Keratinocyte (primary cell): ENCODE data around the gene PRSS8. TPM values are rescaled to one million over a fixed set of nuclear protein-coding genes. Genes with fewer than 3 reads are reported as not detected.

Source experiments
- DNase-seq: peaks from one replicate; pipeline ENCODE4 v3.0.0-alpha.2; 2011; ENCODE audit warnings: low read depth, missing footprints, low spot score
- FAIRE-seq: peaks from 2 replicates; lab custom pipeline; 2011; peaks lifted over from hg19 to GRCh38; lab: Jason Lieb, UNC
- H2AFZ ChIP-seq: 2 replicates; pipeline ENCODE4 v1.6.0; 2012; ENCODE audit warnings: low read length, control low read depth, inconsistent platforms; ENCODE audit not compliant: control insufficient read depth
- H3K27ac ChIP-seq: 2 replicates; pipeline ENCODE4 v1.5.1; 2011; ENCODE audit warnings: low read length; ENCODE audit not compliant: control insufficient read depth, insufficient read depth
- H3K27me3 ChIP-seq: 3 replicates; pipeline ENCODE4 v1.6.0; 2011; ENCODE audit warnings: low read length; ENCODE audit not compliant: control insufficient read depth, insufficient read depth; ENCODE audit errors: extremely low read depth
- H3K36me3 ChIP-seq, 2 experiments: 2 replicates in 1 of 2; 3 replicates in 1 of 2; pipeline ENCODE4 v1.5.1; 2011; ENCODE audit warnings: low read length in 2 of 2, mild to moderate bottlenecking in 1 of 2; ENCODE audit not compliant: control insufficient read depth in 2 of 2, insufficient read depth in 2 of 2; ENCODE audit errors: extremely low read depth in 1 of 2
- H3K4me1 ChIP-seq: 3 replicates; pipeline ENCODE4 v1.5.1; 2011; ENCODE audit warnings: low read length; ENCODE audit not compliant: control insufficient read depth, insufficient read depth; ENCODE audit errors: extremely low read depth
- H3K4me2 ChIP-seq: 3 replicates; pipeline ENCODE4 v1.6.0; 2011; ENCODE audit warnings: low read depth, low read length; ENCODE audit not compliant: control insufficient read depth, insufficient read depth; ENCODE audit errors: extremely low read depth
- H3K4me3 ChIP-seq, 3 experiments: fragments of 200-600 bp in 1 of 3; sonication (generic) in 1 of 3; 2 replicates in 2 of 3; 3 replicates in 1 of 3; pipeline ENCODE4 v1.5.1; 2011 to 2016; ENCODE audit warnings: low read length in 3 of 3, mild to moderate bottlenecking in 3 of 3, control low read depth in 2 of 3, inconsistent platforms in 1 of 3, low read depth in 1 of 3, mixed read lengths in 1 of 3, mixed run types in 1 of 3, moderate library complexity in 1 of 3; ENCODE audit not compliant: control insufficient read depth in 2 of 3, insufficient read depth in 2 of 3; ENCODE audit errors: extremely low read depth in 1 of 3
- H3K79me2 ChIP-seq: 2 replicates; pipeline ENCODE4 v1.6.0; 2012; ENCODE audit warnings: low read length; ENCODE audit not compliant: control insufficient read depth, insufficient read depth
- H3K9ac ChIP-seq: 3 replicates; pipeline ENCODE4 v1.6.0; 2011; ENCODE audit warnings: low read length; ENCODE audit not compliant: control insufficient read depth, insufficient read depth; ENCODE audit errors: extremely low read depth
- H3K9me1 ChIP-seq: 3 replicates; pipeline ENCODE4 v1.6.0; 2011; ENCODE audit warnings: low read length; ENCODE audit not compliant: control insufficient read depth, insufficient read depth; ENCODE audit errors: extremely low read depth
- H3K9me3 ChIP-seq: 2 replicates; pipeline ENCODE4 v1.5.1; 2012; ENCODE audit warnings: low read depth, low read length; ENCODE audit not compliant: control insufficient read depth
- H4K20me1 ChIP-seq: 3 replicates; pipeline ENCODE4 v1.6.0; 2011; ENCODE audit warnings: low read length; ENCODE audit not compliant: control insufficient read depth, insufficient read depth; ENCODE audit errors: extremely low read depth
- CTCF ChIP-seq, 3 experiments: IDR thresholded peaks in 1 of 3; conservative IDR thresholded peaks in 1 of 3; optimal IDR thresholded peaks in 1 of 3; 2 replicates in 2 of 3; 3 replicates in 1 of 3; pipeline versions ENCODE3 to v1.5.1; 2011; ENCODE audit warnings: low read length in 3 of 3, mild to moderate bottlenecking in 3 of 3, moderate library complexity in 2 of 3, control low read depth in 1 of 3, inconsistent platforms in 1 of 3; ENCODE audit not compliant: insufficient read depth in 2 of 3; ENCODE audit errors: extremely low read depth in 1 of 3
- EZH2 ChIP-seq: IDR thresholded peaks from one replicate; pipeline ENCODE4 v1.6.1; 2012; ENCODE audit warnings: inconsistent platforms, mild to moderate bottlenecking, low read length, moderate library complexity
- dilution Hi-C: fragments of 300-500 bp; cut with MboI; formaldehyde crosslinking; loops from one replicate; pipeline ENCODE4 v1.7.0; 2020; ENCODE audit warnings: low sequenced_read_pairs; ENCODE audit not compliant: extremely low pct_ligation_motif_present
- polyA plus RNA-seq, 5 experiments: library from polyadenylated mRNA; depleted of rRNA in 3 of 5; stranded (reverse) in 3 of 5; stranded (forward) in 1 of 5; unstranded in 1 of 5; fragments of >200 nt; gene quantifications; 1 replicate in 1 of 5; 2 replicates in 3 of 5; 3 replicates in 1 of 5; pipeline versions ENCODE4 v1.2.1 to v1.2.3, GENCODE V29; 2011 to 2012; ENCODE audit warnings: missing spikeins in 2 of 5, low read depth in 1 of 5, low replicate concordance in 1 of 5

The PRSS8 gene
- polyA plus RNA-seq, 1 donor (not counting 4 experiments of a cell fraction or from before 2014, with no cell fraction given), result 31.2 TPM

- Histone ChIP-seq H3K27me3 (no peaks in the 10 kb centered on the region), H3K9me3 (no peaks in the 10 kb centered on the region), H3K4me1 (peaks cover 18% of the 10 kb centered on the region), H3K4me2 (no peak overlapping the region), H3K9ac (no peak overlapping the region), H3K27ac (no peak overlapping the region), H3K4me3 (no peak overlapping the region), H2AFZ (no peak overlapping the region), H3K36me3 (peaks cover 7 to 12% of the 10 kb centered on the region in 2 experiments), H3K9me1 (no peaks in the 10 kb centered on the region), H4K20me1 (no peaks in the 10 kb centered on the region), H3K79me2 (peaks cover 26% of the 10 kb centered on the region)
- TF ChIP-seq CTCF (optimal IDR thresholded peaks at IDR 0.05 in 1 of 3, IDR thresholded peaks at IDR 0.05 in 1 of 3, conservative IDR thresholded peaks at IDR 0.05 in 1 of 3; ENCODE audit: extremely low read depth in 1 of 3, insufficient read depth in 2 of 3, low read length in 3 of 3), result no peak
- TF ChIP-seq EZH2, result no peak
- dilution Hi-C loops, result no loop called here
- no peak for FAIRE-seq
- DNase-seq, result no peak
Observed at GRCh38 chr16:31089199-31089598, 46.3 kb downstream of the PRSS8 start.

- Histone ChIP-seq H3K36me3 (peaks cover 7 to 12% of the 10 kb centered on the region in 2 experiments), H4K20me1 (no peaks in the 10 kb centered on the region), H3K27ac (no peak within 1 kb of the TSS), H3K27me3 (no peaks in the 10 kb centered on the region), H3K9me3 (no peaks in the 10 kb centered on the region), H3K9me1 (no peaks in the 10 kb centered on the region), H3K79me2 (peaks cover 20% of the 10 kb centered on the region), H3K4me1 (peaks cover 15% of the 10 kb centered on the region), H2AFZ (no peak within 1 kb of the TSS), H3K4me3 (no peak within 1 kb of the TSS), H3K9ac (no peak within 1 kb of the TSS), H3K4me2 (no peak within 1 kb of the TSS)
- FAIRE-seq (no peak), DNase-seq (no peak)
- TF ChIP-seq EZH2, result no peak
- TF ChIP-seq CTCF (optimal IDR thresholded peaks at IDR 0.05 in 1 of 3, IDR thresholded peaks at IDR 0.05 in 1 of 3, conservative IDR thresholded peaks at IDR 0.05 in 1 of 3; ENCODE audit: extremely low read depth in 1 of 3, insufficient read depth in 2 of 3, low read length in 3 of 3), result no peak
- dilution Hi-C loops, result no loop called here
Observed at GRCh38 chr16:31088459-31089183, 46.9 kb downstream of the PRSS8 start, which contains the start of gene PRSS53. PRSS53 (minus strand) TSS chr16:31088943; CDS start chr16:31088809, 134 bp downstream.
